ENCODE results near the gene AKAP9. TPM values are rescaled to one million over a fixed set of nuclear protein-coding genes. Genes with fewer than 3 reads are reported as not detected.
A peak's percentile ranks its signal among the peaks of the same experiment; 100 is the strongest.

AKAP9 gene
- total and polyA plus RNA-seq, 9 of the 15 experiments (the other 6 are each of a cell fraction or from before 2014, with no cell fraction given) = 25.5 to 80.9 (median 46.3) TPM

DNA sequence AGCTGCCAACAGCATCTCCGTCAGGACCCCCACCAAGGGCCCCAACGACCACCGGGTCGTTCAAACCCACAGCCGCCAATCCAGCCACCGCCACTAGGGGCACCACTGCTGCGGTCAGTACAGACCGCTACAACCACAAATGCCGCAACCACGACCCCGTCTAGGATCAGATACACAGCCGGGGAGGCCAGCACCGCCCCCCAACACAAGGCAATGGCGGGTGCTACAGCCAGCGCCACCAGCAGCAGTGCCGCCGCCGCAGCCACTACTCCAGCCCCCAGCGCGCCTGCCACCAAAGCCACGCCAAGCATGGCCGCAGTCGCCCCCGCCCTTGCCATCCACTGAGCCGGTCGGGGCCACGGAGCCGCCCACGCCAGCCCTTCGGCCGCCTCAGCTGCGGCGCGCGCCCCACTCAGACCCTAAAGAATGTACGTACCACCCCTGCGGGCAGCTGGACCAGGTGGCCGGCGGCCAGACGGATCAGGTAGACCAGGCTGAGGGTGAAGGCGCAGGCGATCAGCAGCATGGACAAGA is 193.1 kb downstream of the AKAP9 start (continued):
- no peak for TF ChIP-seq PURB (CRISPR knock-in tag; IDR thresholded peaks at IDR 0.05; ENCODE audit: low read depth)
- peak; percentile 66 to 92 (median 85) for TF ChIP-seq YY1 (IDR thresholded peaks at IDR 0.05; ENCODE audit: borderline replicate concordance in 1 of 3, control insufficient read depth in 1 of 3, extremely low read depth in 1 of 3, insufficient read depth in 3 of 3, insufficient read length in 1 of 3, insufficient replicate concordance in 2 of 3, low read depth in 1 of 3, low read length in 2 of 3)
- TF ChIP-seq PRPF4 (IDR thresholded peaks at IDR 0.05; ENCODE audit: insufficient read depth, low read depth, low read length, poor library complexity, severe bottlenecking) = peak; percentile 87
- peak; percentile 20 for TF ChIP-seq PHF20 (IDR thresholded peaks at IDR 0.05; ENCODE audit: partially characterized antibody)
- peak; percentile 38; the same call in 1 of the 2 replicates for TF ChIP-seq NR4A1 (CRISPR knock-in tag; IDR thresholded peaks at IDR 0.05)
- TF ChIP-seq NR4A1 (tag; IDR thresholded peaks at IDR 0.05) = no peak
- TF ChIP-seq, protein P1, sequence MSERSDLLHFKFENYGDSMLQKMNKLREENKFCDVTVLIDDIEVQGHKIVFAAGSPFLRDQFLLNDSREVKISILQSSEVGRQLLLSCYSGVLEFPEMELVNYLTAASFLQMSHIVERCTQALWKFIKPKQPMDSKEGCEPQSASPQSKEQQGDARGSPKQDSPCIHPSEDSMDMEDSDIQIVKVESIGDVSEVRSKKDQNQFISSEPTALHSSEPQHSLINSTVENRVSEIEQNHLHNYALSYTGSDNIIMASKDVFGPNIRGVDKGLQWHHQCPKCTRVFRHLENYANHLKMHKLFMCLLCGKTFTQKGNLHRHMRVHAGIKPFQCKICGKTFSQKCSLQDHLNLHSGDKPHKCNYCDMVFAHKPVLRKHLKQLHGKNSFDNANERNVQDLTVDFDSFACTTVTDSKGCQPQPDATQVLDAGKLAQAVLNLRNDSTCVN (CRISPR knock-in tag; IDR thresholded peaks at IDR 0.05) = 0 out of 2 replicates have a peak, but pooled peaks have one; percentile 28
- peak; percentile 43 to 49 for TF ChIP-seq RAD21 (CRISPR knock-in tag; conservative IDR thresholded peaks at IDR 0.05 in 1 of 2, IDR thresholded peaks at IDR 0.05 in 1 of 2)
- TF ChIP-seq ESRRA (IDR thresholded peaks at IDR 0.05; ENCODE audit: borderline replicate concordance, low read depth) = peak; percentile 100; the same call in 1 of the 2 replicates
- TF ChIP-seq, protein P2, sequence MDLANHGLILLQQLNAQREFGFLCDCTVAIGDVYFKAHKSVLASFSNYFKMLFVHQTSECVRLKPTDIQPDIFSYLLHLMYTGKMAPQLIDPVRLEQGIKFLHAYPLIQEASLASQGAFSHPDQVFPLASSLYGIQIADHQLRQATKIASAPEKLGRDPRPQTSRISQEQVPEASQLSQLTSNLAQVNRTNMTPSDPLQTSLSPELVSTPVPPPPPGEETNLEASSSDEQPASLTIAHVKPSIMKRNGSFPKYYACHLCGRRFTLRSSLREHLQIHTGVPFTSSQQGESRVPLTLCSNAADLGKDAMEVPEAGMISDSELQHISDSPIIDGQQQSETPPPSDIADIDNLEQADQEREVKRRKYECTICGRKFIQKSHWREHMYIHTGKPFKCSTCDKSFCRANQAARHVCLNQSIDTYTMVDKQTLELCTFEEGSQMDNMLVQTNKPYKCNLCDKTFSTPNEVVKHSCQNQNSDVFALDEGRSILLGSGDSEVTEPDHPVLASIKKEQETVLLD (IDR thresholded peaks at IDR 0.05) = peak; percentile 85
- TF ChIP-seq, protein P3, sequence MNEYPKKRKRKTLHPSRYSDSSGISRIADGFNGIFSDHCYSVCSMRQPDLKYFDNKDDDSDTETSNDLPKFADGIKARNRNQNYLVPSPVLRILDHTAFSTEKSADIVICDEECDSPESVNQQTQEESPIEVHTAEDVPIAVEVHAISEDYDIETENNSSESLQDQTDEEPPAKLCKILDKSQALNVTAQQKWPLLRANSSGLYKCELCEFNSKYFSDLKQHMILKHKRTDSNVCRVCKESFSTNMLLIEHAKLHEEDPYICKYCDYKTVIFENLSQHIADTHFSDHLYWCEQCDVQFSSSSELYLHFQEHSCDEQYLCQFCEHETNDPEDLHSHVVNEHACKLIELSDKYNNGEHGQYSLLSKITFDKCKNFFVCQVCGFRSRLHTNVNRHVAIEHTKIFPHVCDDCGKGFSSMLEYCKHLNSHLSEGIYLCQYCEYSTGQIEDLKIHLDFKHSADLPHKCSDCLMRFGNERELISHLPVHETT (CRISPR knock-in tag; conservative IDR thresholded peaks at IDR 0.05 in 1 of 2, IDR thresholded peaks at IDR 0.05 in 1 of 2) = no peak
- no peak for TF ChIP-seq NFRKB (IDR thresholded peaks at IDR 0.05; ENCODE audit: low read depth)
- TF ChIP-seq, protein P4, sequence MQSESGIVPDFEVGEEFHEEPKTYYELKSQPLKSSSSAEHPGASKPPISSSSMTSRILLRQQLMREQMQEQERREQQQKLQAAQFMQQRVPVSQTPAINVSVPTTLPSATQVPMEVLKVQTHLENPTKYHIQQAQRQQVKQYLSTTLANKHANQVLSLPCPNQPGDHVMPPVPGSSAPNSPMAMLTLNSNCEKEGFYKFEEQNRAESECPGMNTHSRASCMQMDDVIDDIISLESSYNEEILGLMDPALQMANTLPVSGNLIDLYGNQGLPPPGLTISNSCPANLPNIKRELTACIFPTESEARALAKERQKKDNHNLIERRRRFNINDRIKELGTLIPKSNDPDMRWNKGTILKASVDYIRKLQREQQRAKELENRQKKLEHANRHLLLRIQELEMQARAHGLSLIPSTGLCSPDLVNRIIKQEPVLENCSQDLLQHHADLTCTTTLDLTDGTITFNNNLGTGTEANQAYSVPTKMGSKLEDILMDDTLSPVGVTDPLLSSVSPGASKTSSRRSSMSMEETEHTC (IDR thresholded peaks at IDR 0.05) = 0 out of 2 replicates have a peak, but pooled peaks have one; percentile 21
- 0 out of 2 replicates have a peak, but pooled peaks have one; percentile 38 for TF ChIP-seq ZNF695 (CRISPR knock-in tag; IDR thresholded peaks at IDR 0.05)
- TF ChIP-seq, protein P5, sequence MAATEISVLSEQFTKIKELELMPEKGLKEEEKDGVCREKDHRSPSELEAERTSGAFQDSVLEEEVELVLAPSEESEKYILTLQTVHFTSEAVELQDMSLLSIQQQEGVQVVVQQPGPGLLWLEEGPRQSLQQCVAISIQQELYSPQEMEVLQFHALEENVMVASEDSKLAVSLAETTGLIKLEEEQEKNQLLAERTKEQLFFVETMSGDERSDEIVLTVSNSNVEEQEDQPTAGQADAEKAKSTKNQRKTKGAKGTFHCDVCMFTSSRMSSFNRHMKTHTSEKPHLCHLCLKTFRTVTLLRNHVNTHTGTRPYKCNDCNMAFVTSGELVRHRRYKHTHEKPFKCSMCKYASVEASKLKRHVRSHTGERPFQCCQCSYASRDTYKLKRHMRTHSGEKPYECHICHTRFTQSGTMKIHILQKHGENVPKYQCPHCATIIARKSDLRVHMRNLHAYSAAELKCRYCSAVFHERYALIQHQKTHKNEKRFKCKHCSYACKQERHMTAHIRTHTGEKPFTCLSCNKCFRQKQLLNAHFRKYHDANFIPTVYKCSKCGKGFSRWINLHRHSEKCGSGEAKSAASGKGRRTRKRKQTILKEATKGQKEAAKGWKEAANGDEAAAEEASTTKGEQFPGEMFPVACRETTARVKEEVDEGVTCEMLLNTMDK (IDR thresholded peaks at IDR 0.05; ENCODE audit: borderline replicate concordance, insufficient read depth, low read depth, low read length, poor library complexity, severe bottlenecking) = peak; percentile 74
- peak; percentile 81; the same call in 1 of the 2 replicates for TF ChIP-seq CAMTA2 (CRISPR knock-in tag; conservative IDR thresholded peaks at IDR 0.05)
- TF ChIP-seq RUNX1 (IDR thresholded peaks at IDR 0.05; ENCODE audit: low read depth) = peak; percentile 100
